ENCODE measurements around the gene GPR152.

Gene GPR152

DNA sequence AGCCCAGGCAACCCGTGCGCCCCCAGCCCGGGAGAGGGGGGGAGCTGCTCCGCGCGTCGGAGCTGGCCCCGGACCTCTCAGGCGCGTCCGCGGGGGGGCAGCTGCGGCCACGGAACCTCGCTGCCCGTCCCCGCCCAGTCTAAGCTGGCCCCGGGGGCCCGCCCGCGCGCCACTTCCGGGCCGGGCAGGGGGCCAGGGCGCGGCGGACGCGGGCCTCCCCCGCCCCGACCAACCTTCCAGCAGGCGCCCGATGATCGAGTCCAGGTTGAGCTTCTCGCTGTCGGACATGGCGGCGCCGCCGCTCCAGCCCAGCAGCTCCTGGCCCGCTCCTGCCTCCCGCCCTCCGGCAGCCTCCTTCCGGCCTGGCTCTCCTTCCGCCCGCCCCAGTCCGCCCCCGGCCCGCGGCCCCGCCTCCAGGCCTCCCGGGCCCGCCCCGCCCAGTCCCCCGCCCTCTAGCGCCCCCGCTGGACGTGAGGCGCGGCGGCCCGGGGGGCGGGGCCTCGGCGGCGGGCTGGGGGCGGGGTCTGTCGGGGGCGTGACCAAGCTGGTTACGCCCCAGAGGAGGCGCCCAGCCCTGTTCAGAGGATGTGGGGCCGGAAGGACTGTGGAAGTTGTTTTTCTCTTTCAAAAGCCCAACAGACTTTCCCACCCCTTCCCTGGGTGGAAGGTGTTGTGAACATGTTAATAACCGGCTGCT is 50.9 kb downstream of the GPR152 start, which contains the start of gene PPP1CA:
PPP1CA (minus strand) TSS at position 364 of the 697 bp plus-strand sequence; CDS start at position 288, 76 bp downstream.
- TF ChIP-seq, protein P1, sequence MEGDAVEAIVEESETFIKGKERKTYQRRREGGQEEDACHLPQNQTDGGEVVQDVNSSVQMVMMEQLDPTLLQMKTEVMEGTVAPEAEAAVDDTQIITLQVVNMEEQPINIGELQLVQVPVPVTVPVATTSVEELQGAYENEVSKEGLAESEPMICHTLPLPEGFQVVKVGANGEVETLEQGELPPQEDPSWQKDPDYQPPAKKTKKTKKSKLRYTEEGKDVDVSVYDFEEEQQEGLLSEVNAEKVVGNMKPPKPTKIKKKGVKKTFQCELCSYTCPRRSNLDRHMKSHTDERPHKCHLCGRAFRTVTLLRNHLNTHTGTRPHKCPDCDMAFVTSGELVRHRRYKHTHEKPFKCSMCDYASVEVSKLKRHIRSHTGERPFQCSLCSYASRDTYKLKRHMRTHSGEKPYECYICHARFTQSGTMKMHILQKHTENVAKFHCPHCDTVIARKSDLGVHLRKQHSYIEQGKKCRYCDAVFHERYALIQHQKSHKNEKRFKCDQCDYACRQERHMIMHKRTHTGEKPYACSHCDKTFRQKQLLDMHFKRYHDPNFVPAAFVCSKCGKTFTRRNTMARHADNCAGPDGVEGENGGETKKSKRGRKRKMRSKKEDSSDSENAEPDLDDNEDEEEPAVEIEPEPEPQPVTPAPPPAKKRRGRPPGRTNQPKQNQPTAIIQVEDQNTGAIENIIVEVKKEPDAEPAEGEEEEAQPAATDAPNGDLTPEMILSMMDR (conservative IDR thresholded peaks at IDR 0.05; ENCODE audit: control insufficient read depth, insufficient read depth, low read depth, low read length) = no peak
- peak within 1 kb of the TSS; percentile 81 for H3K4me3 ChIP-seq (ENCODE audit: control insufficient read depth, low read depth, low read length)
- peak; percentile 79 for DNase-seq (ENCODE audit: low read depth)
